Measurements from ENCODE around the gene LYSMD2. TPM values are rescaled to one million over a fixed set of nuclear protein-coding genes. Genes with fewer than 3 reads are reported as not detected.

The LYSMD2 gene
- total RNA-seq, 2 experiments from 2014 or later: 24.1 to 27.3 TPM

GRCh38 chr15:51739061-51739712, 1.7 kb upstream of the LYSMD2 start:
- Mint-ChIP-seq H3K27me3 (no peaks in the 10 kb centered on the region), H3K9me3 (no peaks in the 10 kb centered on the region), H3K4me3 (no peak overlapping the region), H3K4me1 (peaks cover 24% of the 10 kb centered on the region), H3K36me3 (no peaks in the 10 kb centered on the region), H3K27ac (no peak overlapping the region)
- ATAC-seq (ENCODE audit: low read depth) (no peak), DNase-seq (no peak)
- POLR2A ChIA-PET: interaction anchor here (0.5 to 2.9 kb wide), 2 partner anchors 12 to 342 kb away, joined by 6 to 21 read pairs; partner anchors contain the start of gene TMOD2

DNA sequence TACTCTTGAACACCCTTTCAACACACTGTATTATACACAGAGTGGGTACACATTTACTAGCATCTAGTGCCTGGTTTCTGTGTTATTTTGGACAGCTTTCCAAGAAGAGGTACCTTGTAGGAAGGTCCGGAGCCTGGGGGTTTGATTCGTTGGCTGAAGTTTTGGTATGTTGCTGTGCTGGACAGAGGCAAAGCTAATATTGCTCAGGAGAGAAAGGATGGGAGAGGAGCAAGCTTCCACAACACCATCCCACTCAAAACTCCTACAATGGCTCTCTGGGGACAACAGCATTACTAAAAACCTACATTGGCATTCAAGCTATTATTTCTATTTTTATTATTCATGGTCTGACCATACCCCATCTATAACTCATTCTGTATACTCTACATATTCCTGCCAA, 1.1 kb upstream of the LYSMD2 start:
- peaks cover 2% of the 10 kb centered on the region for H3K36me3 Mint-ChIP-seq

DNA sequence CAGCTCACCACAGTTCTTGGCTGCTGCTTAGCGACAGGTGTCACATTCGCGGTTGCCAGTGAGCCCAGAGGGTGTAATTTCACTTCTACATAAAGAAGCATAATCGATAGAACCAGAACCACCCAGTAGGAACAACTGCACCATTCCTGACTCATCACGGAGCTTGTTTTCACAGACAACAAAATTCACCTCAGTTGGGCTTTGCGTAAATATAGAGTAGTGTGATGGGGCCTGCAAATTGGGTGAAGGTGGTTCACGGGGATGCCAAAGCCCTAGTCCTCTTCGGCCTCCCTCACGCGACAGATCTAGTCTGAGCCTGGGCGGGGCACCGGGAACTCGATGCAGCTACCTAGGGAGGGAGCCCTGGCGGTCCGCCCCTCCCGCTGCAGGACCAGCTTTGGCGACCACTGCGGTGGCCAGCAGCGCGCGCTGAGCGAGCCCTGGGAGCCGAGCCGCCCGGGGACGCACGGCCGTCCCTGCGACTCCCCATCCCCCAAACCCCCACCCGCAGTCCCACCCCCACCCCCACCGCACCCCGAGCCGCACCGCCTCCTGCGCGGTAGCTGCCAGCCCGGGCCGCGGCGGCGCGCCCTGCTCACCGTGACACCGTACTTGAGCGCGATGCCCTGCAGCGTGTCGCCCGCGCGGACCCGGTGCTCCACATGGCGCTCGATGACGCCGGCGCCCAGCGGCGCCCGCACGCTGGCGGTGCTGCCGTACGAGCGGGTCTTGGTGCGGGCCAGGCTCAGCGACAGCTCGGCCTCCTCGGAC, 519 bp downstream of the LYSMD2 start:
- no peaks in the 10 kb centered on the region for H3K27me3 Mint-ChIP-seq
- peak overlapping the region; percentile 86 for H3K4me3 Mint-ChIP-seq
- ATAC-seq (ENCODE audit: low read depth): peak; percentile 54
- peak overlapping the region; percentile 86 for H3K27ac Mint-ChIP-seq
- peaks cover 44% of the 10 kb centered on the region for H3K4me1 Mint-ChIP-seq
- no peaks in the 10 kb centered on the region for H3K9me3 Mint-ChIP-seq
- POLR2A ChIA-PET: interaction anchor here (0.6 to 3.1 kb wide), 17 partner anchors 11 to 1382 kb away, joined by 3 to 21 read pairs (median 4); partner anchors contain the start of genes DMXL2, GABPB1, LEO1 and SCG3
- peak; percentile 73 for DNase-seq
- H3K36me3 Mint-ChIP-seq: peaks cover 9% of the 10 kb centered on the region

More for the DNA sequence above, 1.1 kb upstream of the LYSMD2 start:
- Mint-ChIP-seq H3K27me3 (no peaks in the 10 kb centered on the region), H3K27ac (peak overlapping the region; percentile 90), H3K4me3 (peak overlapping the region; percentile 86), H3K4me1 (peaks cover 27% of the 10 kb centered on the region), H3K9me3 (no peaks in the 10 kb centered on the region)
- no peak for DNase-seq
- ATAC-seq (ENCODE audit: low read depth): no peak
- POLR2A ChIA-PET: interaction anchor here (0.5 to 3.1 kb wide), 6 partner anchors 9 to 343 kb away, joined by 6 to 21 read pairs (median 8); partner anchors contain the start of gene TMOD2

GRCh38 chr15:51736069-51736468, 1.4 kb downstream of the LYSMD2 start:
- Mint-ChIP-seq H3K27ac (peak overlapping the region; percentile 76), H3K36me3 (peaks cover 9% of the 10 kb centered on the region), H3K4me1 (peaks cover 51% of the 10 kb centered on the region), H3K27me3 (no peaks in the 10 kb centered on the region), H3K9me3 (no peaks in the 10 kb centered on the region), H3K4me3 (peak overlapping the region; percentile 86)
- ATAC-seq (ENCODE audit: low read depth) (no peak), DNase-seq (no peak)
- POLR2A ChIA-PET: interaction anchor here (1.0 to 3.1 kb wide), 8 partner anchors 16 to 236 kb away, joined by 3 to 21 read pairs (median 7); partner anchors contain the start of genes DMXL2, LEO1, SCG3 and TMOD2

DNA sequence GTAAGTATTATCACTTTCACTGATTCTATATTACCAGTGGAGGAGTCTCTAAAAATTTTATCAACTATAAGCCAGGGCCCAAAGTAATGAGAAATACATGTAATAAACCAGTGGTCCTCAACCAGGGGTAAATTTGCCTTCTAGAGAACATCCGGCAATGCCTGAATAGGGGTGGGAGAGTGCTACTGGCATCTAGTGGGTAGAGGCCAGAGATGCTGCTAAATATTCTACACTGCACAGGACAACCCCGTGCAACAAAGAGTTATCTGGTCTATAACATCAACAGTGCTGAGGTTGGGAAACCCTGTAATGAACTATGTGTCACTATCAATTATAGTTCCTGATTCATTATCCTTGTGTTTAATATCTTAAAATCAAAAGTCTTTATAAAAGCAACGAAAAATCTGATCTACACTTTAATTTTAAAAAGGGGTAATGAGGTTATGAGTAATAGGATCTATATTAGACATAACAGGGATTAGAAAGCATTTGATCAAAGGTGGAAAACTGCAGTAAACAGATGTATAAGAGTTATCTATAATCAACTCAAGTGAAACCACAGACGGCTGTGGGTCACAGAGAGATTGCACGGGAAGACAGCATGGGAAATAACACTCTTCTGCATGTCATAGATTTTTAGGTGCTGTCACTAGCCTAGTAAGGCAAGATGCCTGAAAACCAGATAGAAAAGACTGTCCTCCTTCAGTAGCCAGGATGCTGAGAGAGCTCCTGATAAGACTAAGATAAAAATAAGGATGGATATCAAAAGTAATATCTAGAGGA, 2.0 kb downstream of the LYSMD2 start:
- DNase-seq: no peak
- H3K4me1 Mint-ChIP-seq: peaks cover 56% of the 10 kb centered on the region
- peaks cover 14% of the 10 kb centered on the region for H3K36me3 Mint-ChIP-seq
- no peaks in the 10 kb centered on the region for H3K9me3 Mint-ChIP-seq
- H3K4me3 Mint-ChIP-seq: peak overlapping the region; percentile 86
- POLR2A ChIA-PET: interaction anchor here (2.6 to 3.1 kb wide), 2 partner anchors 32 to 40 kb away, joined by 7 to 10 read pairs; no protein-coding TSS in a partner anchor
- peak; percentile 29 for ATAC-seq (ENCODE audit: low read depth)
- H3K27ac Mint-ChIP-seq: peak overlapping the region; percentile 76
- no peaks in the 10 kb centered on the region for H3K27me3 Mint-ChIP-seq

DNA sequence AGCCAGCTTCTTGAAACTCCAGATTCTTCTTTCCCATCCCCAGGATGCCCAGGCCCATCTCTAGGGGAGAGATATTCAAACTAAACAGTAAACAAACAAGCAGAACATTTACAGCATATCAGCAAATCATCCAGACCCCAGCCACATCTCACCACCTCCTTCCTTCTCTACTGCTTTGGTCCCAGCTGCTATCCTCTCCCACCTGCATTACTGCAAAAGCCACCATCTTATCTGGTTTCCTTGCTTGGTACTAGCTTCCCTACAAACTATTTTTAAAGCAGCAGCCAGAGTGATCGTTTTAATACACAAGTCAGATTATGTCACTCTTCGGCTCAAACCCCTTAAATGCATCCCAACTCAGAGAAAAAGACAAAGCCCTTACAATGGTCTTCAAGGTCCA, 4.8 kb downstream of the LYSMD2 start:
- no peak for ATAC-seq (ENCODE audit: low read depth)
- Mint-ChIP-seq H3K27ac (peak overlapping the region; percentile 97), H3K36me3 (peaks cover 21% of the 10 kb centered on the region), H3K4me1 (peaks cover 55% of the 10 kb centered on the region), H3K4me3 (peak overlapping the region; percentile 58), H3K9me3 (no peaks in the 10 kb centered on the region), H3K27me3 (no peaks in the 10 kb centered on the region)
- no peak for DNase-seq
- POLR2A ChIA-PET: interaction anchor here (0.8 kb wide), 1 partner anchor 35 kb away, joined by 3 read pairs; no protein-coding TSS in a partner anchor

DNA sequence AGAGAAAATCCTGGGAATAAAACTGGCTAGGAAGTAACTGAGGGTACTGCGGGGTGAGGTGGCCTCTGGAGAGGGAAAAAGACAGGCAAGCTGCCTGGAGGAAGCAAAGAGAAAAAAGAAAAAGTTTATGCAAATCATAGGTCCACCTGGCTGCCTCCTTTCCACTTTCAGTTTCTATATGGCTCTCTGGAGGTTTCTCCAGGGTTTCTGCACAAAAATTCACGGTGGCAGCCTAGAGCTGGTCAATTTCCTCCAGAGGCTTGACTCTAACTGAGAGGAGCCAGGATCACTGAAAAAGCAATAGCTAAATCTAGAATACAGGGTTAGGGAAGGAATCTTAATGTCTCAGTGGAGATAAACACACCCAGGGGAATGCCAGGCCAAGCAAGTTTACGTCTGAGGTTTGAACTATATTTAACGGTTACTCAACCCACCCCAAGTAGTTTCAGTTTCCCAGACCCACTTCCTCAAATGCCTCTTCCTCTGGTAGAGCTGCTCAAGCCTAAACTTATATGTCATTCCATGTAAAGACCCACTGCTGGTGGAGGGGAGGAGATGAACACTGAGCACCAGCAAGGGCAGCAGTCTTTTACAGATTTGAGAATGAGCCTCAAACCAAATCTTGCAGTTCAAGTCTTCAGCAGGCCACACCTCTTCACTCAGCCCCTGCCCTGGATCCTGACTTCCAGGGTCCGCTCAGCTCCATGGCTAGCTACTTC, 5.7 kb downstream of the LYSMD2 start:
- H3K36me3 Mint-ChIP-seq: peaks cover 21% of the 10 kb centered on the region
- POLR2A ChIA-PET: interaction anchor here (0.8 kb wide), 1 partner anchor 81 kb away, joined by 4 read pairs; no protein-coding TSS in a partner anchor
- H3K4me3 Mint-ChIP-seq: peak overlapping the region; percentile 85
- H3K27ac Mint-ChIP-seq: peak overlapping the region; percentile 97
- peaks cover 60% of the 10 kb centered on the region for H3K4me1 Mint-ChIP-seq
- DNase-seq (peak; percentile 47), ATAC-seq (ENCODE audit: low read depth) (peak; percentile 54)
- H3K27me3 Mint-ChIP-seq: no peaks in the 10 kb centered on the region
- H3K9me3 Mint-ChIP-seq: no peaks in the 10 kb centered on the region

DNA sequence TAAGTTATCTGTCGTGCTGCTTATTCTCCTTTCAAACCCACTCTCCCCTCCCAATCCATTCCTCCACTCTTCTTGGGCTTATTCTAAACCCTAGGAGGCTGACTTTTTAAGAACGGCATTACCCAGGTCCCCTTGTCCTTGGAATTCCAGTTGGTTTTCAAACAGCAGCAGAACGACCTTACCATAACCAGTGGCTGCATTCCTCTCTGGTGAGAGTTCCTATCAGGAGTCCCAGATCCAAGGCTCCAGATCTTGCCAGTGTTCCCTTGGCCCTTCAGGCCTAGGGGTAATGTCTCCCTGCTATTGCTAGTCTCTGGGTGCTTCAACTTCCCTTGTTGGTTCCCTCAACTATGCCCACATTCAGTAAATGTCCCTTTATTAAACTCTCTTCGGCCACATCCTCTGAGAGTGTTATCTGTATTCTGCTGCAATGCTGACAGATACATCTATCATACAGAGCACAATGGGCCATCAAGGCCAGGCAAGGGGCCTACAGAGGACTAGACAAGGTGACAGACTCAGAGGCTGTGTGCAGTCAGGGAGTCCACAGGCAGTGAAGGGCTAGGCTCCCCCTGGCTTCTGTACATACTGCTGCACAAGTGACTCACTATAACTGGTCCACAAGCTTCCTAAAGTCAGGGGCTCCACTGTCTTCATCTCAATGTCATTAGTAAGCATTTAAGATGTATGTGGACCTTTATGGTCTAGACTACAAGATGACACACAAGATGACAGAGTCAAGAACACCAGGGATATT, 10.1 kb downstream of the LYSMD2 start:
- Mint-ChIP-seq H3K27ac (no peak overlapping the region), H3K4me1 (peaks cover 41% of the 10 kb centered on the region)

DNA sequence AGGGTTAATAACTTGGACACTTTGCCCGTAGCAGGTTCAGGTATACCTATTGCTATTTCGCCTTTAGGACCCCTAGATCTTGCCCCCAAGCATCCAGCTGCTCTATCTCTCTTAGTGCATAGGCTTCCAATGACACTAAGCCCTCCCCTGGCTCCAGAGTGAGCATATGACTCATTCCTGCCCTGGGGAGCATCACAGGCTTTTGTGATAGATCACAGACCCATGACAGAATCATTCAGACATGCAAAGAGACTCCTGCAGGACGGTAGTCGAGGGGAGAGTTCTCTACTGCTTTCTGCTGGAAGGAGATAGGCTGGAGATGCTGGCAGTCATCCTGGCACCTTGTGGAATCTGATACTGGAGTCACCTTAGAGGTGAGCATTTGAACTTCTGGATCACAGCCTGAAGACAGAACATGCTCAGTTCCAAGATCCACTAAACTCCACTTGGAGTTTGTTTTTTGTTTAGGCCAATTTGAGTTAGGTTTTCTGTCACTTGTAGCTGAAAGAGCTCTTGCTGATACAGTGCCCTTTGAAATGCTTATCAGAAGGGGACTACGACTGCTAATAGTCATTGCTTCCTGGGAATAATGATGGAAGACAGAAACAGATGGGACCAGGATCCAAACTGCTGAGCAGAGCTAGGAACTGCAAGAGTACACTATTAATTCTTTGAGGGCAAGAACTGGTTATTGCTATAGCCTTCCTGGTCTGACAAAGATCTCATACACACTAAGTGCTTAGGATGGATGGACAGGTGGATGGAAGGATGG, 11.0 kb downstream of the LYSMD2 start:
- DNase-seq: no peak
- no peak overlapping the region for H3K4me3 Mint-ChIP-seq
- no peaks in the 10 kb centered on the region for H3K9me3 Mint-ChIP-seq
- H3K4me1 Mint-ChIP-seq: peaks cover 37% of the 10 kb centered on the region
- peak; percentile 49 for ATAC-seq (ENCODE audit: low read depth)
- H3K27ac Mint-ChIP-seq: no peak overlapping the region
- H3K27me3 Mint-ChIP-seq: no peaks in the 10 kb centered on the region
- peaks cover 21% of the 10 kb centered on the region for H3K36me3 Mint-ChIP-seq
- POLR2A ChIA-PET: interaction anchor here (2.2 kb wide), 1 partner anchor 11 kb away, joined by 7 read pairs; the partner anchor contains the start of gene LYSMD2

More for the DNA sequence above, 10.1 kb downstream of the LYSMD2 start:
- no peaks in the 10 kb centered on the region for H3K27me3 Mint-ChIP-seq
- H3K9me3 Mint-ChIP-seq: no peaks in the 10 kb centered on the region
- peaks cover 16% of the 10 kb centered on the region for H3K36me3 Mint-ChIP-seq
- DNase-seq (no peak), ATAC-seq (ENCODE audit: low read depth) (peak; percentile 50)
- POLR2A ChIA-PET: interaction anchor here (2.2 kb wide), 1 partner anchor 10 kb away, joined by 7 read pairs; the partner anchor contains the start of gene LYSMD2
- H3K4me3 Mint-ChIP-seq: no peak overlapping the region

- no peak overlapping the region for H3K27ac Mint-ChIP-seq
- no peaks in the 10 kb centered on the region for H3K27me3 Mint-ChIP-seq
- no peak overlapping the region for H3K4me3 Mint-ChIP-seq
These were observed 12.8 kb downstream of the LYSMD2 start for GRCh38 chr15:51724673-51725072.

DNA sequence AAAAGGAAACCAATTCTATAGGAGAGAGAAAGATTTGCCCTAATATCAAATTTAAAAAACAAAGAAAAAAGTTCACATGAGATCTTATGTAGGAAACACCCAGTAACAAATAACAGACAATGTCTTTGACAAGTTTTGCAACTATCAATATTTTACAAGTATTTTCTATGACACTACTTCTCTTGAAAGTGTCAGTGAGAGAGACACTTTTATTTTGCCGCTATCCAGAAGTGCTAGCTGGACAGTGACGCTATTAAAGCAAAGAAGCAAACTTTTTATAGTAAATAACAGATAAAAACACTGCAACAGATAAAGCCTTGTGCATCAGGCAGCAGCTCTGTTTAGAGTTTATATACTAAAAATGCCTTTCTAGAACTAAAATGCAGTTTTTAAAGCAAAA, 13.3 kb downstream of the LYSMD2 start:
- H3K36me3 Mint-ChIP-seq: peaks cover 24% of the 10 kb centered on the region

More at GRCh38 chr15:51724673-51725072, 12.8 kb downstream of the LYSMD2 start:
- DNase-seq: no peak
- no peak for ATAC-seq (ENCODE audit: low read depth)
- Mint-ChIP-seq H3K9me3 (no peaks in the 10 kb centered on the region), H3K36me3 (peaks cover 24% of the 10 kb centered on the region), H3K4me1 (peaks cover 28% of the 10 kb centered on the region)
- POLR2A ChIA-PET: no interaction called here

More for the DNA sequence above, 13.3 kb downstream of the LYSMD2 start:
- no peak for DNase-seq
- no peak for ATAC-seq (ENCODE audit: low read depth)
- POLR2A ChIA-PET: no interaction called here
- no peak overlapping the region for H3K4me3 Mint-ChIP-seq
- H3K27ac Mint-ChIP-seq: no peak overlapping the region
- peaks cover 28% of the 10 kb centered on the region for H3K4me1 Mint-ChIP-seq
- H3K27me3 Mint-ChIP-seq: no peaks in the 10 kb centered on the region
- H3K9me3 Mint-ChIP-seq: no peaks in the 10 kb centered on the region
